Panc1 (cell line): ENCODE measurements around the gene DCHS1.

Experiments used
- POLR2AphosphoS5 ChIP-seq: IDR thresholded peaks from 2 replicates; pipeline ENCODE4 v1.6.1; 2012; ENCODE audit warnings: mild to moderate bottlenecking, low read depth, low read length, moderate library complexity
- TF ChIP-seq, protein P1 (sequence below): fragments of 450-650 bp; IDR thresholded peaks from 2 replicates; pipeline ENCODE4 v1.5.1; 2017; ENCODE audit warnings: mild to moderate bottlenecking

- TF ChIP-seq POLR2AphosphoS5: no peak
- TF ChIP-seq, protein P1, sequence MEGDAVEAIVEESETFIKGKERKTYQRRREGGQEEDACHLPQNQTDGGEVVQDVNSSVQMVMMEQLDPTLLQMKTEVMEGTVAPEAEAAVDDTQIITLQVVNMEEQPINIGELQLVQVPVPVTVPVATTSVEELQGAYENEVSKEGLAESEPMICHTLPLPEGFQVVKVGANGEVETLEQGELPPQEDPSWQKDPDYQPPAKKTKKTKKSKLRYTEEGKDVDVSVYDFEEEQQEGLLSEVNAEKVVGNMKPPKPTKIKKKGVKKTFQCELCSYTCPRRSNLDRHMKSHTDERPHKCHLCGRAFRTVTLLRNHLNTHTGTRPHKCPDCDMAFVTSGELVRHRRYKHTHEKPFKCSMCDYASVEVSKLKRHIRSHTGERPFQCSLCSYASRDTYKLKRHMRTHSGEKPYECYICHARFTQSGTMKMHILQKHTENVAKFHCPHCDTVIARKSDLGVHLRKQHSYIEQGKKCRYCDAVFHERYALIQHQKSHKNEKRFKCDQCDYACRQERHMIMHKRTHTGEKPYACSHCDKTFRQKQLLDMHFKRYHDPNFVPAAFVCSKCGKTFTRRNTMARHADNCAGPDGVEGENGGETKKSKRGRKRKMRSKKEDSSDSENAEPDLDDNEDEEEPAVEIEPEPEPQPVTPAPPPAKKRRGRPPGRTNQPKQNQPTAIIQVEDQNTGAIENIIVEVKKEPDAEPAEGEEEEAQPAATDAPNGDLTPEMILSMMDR: no peak
These were observed 61.4 kb downstream of the DCHS1 start for GRCh38 chr11:6594142-6594768.
